Activated CD4-positive, alpha-beta T cell treated with anti-CD3 and anti-CD28 coated beads, Interleukin-10, Interleukin-2, amounts not matched to agents 100 ng/mL and 50 ng/mL, durations not matched to agents 16 hours and 8 hours (primary cell): ENCODE measurements around the gene POLR3GL.
A peak's percentile ranks its signal among the peaks of the same experiment; 100 is the strongest.

Experiments
- DNase-seq: peaks from one replicate; pipeline ENCODE4 v3.0.0-alpha.2; 2020

Gene POLR3GL

DNA sequence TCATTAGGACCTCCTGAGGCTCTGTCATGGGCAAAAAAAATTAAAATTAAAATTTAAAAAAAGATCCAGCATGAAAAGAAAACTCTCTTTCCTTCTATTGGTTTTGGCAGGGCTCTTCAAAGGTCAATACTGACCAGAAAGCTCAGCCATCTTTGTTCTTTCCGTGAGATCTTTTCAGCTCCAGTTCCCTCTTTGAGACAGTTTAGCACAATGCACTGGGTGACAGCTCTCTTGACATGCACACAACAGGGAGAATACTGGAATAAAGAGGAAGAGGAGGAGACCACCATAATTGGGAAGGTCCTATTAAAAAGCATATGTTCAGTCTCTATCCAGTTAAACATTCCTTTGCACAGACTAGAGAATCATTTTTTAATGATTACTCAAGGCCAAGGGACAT, 13.0 kb upstream of the POLR3GL start:
- no peak for DNase-seq

DNA sequence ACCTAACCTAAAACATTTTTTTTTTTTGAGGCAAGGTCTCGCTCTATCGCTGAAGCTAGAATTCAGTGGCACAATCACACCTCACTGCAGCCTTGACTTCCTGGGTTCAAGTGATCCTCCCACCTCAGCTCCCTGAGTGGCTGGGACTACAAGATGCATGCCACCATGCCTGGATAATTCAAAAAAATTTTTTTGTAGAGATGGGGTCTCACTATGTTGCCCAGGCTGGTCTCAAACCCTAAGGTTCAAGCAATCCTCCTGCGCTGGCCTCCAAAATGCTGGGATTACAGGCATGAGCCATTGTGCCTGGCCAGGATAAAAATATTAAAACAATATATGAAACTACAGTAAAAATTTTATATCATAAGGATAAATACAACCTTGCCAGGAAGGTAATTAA, 11.6 kb upstream of the POLR3GL start:
- no peak for DNase-seq

DNA sequence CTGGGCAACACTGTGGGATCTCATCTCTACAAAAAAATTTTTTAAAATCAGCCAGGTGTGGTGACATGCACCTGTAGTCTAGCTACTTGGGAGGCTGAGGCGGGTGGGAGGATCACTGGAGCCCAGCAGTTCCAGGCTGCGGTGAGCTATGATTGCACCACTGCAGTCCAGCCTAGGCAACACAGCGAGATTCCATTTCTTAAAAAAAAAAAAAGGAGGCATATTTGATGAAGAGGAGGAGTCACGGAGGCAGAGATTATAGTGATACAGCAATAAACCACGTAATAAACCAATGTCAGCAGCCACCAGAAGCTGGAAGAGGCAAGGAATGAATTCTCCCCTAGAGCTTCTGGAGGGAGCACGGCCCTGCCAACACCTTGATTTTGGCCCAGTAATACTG, 10.6 kb upstream of the POLR3GL start:
- DNase-seq: no peak

DNA sequence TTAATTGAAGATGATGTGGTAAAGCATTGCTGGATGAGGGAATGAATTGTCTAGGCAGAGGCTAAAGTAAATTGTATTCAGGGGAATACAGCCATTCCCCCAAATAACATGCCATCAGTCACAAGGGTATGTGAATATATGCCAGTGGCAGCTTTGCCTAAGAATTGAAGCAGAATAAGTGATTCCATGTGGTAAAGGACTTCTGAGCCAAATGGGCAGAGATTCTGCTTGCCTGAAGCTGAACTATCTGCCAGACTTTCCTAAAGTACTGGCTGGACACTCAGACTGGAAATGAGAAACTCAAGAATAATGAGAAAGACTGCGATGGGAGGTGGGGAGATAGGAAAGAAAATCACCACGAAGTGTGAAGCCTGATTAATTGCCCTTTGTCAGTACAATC, 9.1 kb upstream of the POLR3GL start:
- DNase-seq: no peak

DNA sequence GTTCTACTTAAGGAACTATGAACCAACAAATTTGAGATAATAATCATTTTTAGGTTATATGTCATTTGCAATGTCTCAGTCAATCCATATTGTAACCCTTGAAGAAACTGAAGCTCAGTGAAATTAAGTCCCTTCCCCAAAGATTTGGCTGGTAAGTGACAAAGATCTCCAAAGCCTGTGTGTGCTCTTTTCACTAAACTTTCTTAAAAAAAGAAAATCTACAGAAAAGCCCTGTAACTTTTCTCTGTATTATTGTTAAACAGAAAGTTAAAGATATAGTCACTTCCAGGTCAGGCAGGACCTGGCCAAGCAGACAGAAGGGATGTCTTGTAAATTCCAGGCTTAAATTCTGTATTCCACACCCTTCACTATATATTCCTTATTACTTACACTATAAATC, 8.1 kb upstream of the POLR3GL start:
- DNase-seq: no peak

DNA sequence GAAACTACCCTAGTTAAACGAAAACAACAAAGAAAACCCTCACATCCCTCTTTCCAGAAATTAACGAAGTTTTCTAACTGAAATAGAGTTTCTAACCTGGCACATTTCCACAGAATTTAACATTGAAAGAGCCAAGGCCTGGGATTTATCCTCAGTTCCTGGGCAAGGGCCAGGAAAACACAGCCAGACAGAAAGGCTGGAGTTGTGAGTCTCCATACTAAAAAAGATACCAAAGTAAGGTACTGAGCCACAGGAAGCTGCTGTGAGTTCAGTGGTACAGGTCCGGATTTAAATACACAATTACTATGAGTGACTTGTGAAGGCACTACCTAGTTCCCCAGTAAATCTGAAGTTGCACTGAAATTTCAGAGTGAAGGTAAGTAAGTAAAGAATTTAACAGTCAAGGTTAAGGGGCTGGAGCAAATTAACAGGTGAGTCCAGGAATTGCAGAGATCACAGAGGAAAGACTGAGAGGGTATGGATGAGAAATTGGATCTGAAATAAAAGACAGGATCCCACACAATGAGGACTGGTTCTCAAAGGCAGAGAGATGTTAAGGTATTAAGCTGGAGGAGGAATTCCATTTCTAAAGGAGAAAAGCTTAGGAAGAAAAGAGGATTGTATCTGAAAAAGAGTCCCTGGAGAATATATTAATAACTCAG, 7.6 kb upstream of the POLR3GL start:
- peak; percentile 35 for DNase-seq

DNA sequence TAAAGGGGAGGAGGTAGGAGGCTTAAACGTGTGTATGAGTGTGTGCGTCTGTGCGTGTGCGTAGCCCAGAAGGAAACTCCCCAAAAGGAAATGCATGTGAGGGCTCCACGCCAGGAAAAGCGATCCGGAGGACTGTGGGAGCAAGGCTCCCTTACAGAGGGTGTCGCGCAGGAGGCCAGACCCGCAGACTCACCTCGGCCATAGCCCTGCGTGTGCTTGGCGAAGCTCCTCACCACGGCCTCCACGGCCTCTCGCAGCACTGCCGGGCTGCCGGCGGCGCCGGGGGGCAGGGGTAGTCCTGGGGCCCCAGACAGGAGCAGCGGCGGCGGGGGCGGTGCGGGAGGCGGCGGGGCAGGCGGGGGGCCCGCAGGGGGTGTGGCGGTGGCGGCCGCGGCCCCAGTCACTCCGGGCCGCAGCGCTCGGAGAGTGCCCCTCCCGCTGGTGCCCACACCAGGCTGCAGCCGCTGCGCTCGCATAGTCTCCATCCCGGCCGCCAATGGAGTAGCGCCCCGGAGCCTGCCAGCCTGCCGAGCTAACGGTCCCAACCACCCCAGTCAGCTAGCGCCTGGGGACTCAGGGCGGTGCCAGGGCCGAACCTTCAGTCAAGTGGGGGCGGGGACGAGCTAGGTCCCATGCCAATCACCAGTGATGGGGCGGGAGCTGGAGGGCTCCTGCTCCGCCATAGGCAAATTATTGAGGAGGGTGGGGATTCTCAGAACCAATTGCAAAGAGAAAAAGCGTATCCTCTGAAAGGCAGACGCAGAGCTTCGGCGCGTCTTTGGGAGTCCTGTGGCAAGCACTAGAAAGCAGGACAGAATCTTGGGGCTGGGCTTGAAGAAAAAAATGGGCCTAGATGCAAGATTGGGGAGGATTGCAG, 6.8 kb upstream of the POLR3GL start, which contains the start of gene LIX1L:
Gene LIX1L, minus strand, starts transcription at position 575 of the 877 bp plus-strand sequence. Its CDS starts 90 bp downstream, at position 485.
- peak; percentile 98 for DNase-seq

DNA sequence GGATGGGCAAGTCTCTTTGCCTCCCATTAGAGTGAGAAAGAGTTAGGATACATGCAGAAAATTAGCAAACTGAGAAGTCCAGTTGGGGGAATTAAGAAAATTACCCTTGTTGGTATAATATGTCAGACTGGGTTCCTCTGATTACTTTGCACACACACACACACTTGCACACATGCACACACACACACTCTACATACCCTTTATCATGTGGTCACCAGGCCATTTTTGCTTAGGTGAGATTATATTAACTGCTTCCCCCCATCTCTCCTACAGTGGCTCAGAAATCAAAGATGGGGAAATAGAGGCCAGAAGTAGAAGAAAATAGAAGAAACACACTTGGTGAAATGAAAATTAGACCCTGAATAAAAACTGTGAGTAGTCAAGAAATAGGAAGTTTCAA, 5.8 kb upstream of the POLR3GL start:
- DNase-seq: no peak

DNA sequence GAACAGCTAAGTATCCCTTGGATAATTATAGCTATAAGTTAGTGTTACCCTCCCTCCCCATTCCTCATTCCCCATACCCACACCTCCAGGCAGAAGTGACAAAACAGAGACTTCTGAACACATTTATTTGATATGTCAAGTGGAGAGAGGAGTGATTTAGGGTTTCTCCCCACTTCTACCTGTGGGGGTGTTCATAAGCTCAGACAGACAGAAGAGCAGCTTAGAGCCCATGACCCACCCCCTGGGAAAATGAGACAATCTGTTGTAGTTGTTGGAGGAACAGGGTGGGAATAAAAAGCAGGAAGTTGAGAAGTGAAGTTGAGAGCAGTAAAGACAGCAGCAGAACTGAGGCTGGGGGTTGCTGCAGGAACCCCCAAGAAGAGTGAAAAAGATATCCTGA, 5.2 kb upstream of the POLR3GL start:
- DNase-seq: no peak

DNA sequence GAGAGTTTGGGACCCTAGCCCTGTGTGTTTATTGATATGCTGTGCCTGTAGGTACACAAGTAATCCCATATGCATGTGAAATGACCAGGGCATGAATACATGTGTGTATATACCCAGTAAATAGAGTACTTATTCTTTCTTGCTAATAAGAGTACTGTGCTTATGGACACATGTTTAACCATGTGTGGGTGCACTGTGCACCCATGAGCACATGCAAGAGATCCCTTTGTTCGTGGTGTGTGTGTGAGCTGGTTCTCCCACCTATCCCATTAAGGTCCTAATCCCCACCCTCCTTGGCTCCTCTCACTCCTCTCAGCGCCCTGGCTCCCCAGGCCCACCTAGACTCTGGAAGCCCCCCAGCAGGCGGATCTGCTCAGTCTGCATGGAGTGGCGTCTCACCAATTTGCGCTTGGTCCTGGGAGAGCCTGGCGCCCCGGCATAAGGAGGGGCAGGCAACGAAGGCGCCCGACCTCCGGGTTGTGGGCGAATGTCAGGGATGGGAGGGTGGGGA, 4.5 kb upstream of the POLR3GL start:
- no peak for DNase-seq

DNA sequence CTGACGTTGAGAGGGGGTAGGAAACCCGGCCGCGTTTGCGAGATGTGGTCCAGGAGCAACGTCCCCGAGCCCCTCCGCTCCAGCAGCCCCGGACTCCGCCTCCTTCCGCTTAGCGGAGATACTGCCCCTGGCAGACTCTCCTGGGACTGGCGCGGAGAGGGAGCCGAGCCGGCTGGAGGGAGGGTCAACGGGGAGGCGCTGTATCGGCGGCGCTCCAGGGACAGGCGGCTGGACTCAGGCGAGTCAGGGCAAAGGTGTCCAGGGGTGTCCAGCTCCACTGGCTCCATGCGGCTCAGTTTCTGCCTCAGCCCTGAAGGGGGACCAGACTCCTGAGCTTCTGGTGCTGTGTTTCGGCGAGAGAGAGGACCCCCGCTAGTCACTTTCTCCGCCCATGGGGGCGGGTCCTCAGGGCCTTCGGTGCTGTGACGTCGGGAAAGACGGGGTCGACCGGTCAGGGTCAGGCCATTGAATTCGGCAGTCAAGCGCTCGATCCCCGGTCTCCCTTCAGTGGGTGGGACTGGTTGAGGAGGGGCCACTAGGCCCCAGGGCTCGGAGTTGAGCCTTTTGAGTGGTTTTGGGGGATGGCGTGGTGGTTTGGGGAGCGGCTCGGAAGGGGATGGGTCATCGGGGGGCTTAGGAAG, 3.9 kb upstream of the POLR3GL start:
- DNase-seq: peak; percentile 56

DNA sequence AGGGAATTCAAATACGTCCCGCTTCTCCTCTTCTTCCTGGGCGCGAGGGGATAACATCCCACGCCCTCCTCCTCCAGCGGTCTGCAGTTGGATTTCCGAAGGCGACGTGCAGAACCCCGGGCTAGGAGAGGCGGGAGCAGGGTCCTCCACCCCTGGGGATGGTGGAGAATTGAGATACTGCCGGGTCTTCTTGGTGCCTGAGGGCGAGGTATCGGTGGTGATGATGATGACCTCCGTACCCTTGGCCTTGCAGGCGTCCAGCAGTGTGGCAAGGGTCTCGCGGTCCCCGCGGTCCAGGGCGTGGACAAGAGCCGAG, 3.4 kb upstream of the POLR3GL start:
- DNase-seq: no peak

DNA sequence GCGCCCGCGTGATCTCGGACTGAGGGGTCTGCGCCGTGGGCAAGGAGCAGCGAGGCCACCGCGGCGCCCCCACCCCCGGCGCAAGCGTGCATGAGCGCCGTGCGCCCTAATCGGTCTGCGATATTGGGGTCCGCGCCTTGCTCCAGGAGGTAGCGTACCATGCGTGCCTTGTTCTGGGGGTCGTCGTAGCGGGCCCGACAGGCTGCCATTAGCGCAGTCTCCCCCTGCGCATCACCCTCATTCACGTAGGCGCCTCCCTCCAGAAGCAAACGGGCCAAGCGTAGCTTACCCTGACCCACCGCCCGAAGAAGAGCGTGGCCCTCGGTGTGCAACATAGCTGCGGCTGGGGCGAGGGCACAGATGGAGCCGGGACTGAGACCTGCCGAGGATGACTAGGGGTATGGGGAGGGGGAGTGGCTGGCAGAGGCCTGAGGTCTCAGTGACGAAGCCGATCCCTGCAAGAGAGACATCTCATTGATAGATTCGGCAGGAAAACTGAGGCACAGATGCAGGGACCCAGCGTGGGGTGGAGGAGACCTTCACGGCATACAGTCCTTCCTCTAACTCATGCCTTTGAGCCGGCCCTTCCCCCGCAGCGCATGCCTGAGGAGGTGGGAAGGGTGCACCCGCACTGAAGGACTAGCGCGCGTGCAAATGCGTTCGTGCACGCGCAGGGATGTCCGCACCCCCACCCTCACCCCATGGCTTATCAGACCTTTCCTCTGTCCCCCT, 2.9 kb upstream of the POLR3GL start:
- DNase-seq: peak; percentile 67

DNA sequence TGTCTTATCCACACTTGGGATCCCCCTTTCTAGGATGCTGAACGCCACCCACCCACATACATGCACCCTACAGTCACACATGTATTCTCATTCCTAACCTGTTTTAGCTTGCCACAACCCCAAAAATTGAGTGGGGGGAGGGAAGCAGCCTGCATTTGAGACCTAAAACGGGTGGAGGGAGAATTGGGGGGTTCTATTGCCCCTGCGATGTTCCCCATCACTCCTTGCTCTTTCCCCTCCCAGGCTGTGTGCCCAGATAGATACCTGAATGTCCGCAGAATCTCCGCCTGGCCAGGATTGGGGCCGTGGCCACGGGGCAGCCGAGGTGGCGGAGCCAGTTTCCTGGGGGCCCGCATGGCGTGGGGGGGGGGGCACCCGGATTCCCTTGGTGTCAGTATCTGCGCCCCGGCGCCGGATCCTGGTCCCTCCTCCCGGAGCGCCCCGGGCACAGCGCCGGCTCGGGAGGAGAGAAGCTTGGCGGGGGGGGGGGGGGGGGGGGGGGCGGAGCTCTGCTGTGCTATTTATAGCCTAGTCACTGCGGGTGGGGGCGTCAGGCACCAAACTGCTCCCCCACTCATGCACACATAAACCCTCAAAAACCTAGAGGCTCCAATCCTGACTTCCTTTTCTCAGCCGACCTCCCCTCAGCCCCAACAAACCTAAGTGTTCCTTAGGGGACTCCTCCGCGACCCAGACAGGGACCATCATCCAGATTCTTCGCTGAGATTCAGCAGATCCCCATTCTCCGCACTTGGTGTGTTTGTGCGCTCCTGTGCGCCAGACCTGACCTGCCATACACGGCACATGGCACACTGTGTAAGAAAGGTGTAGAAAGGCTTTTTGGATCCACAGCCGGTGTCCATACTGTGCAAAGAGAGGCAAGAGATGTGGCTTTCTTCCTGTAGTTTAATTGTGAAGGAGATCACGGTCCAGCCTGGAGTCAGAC, 2.1 kb upstream of the POLR3GL start:
- peak; percentile 36 for DNase-seq

DNA sequence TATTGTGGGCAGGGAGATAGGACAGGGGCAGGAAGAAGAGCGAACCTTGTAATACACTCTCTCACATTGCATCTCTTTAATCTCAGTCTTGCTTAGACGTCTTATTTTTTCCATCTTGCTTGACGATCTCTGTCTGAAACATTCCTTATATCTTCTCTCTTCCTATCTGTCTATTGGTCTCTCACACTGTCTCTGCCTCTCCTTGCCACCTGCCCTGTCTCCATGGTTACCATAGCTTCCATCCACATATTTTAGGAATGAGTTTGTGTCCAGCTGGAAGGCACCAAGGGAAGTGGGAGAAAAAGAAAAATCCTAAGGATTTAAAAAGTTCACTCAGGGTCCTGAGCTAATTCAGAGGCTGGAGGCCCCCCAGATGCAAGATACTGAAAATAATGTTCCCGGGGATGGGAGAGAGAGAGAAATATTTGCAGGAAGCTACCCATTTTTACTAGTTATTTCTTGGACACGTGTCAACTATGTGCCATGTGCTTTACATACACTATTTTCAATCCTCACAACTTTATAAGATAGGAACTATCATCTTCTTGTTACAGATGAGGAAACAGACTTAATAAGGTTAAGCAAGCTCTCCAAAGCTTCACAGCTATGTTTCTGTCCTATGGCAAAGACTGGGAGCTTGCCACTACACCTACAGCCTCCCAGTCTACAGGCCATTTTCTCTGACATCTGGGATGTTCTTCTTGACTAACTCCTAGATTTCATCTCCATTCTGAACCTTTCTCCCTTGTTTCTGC, 1.0 kb upstream of the POLR3GL start:
- no peak for DNase-seq

DNA sequence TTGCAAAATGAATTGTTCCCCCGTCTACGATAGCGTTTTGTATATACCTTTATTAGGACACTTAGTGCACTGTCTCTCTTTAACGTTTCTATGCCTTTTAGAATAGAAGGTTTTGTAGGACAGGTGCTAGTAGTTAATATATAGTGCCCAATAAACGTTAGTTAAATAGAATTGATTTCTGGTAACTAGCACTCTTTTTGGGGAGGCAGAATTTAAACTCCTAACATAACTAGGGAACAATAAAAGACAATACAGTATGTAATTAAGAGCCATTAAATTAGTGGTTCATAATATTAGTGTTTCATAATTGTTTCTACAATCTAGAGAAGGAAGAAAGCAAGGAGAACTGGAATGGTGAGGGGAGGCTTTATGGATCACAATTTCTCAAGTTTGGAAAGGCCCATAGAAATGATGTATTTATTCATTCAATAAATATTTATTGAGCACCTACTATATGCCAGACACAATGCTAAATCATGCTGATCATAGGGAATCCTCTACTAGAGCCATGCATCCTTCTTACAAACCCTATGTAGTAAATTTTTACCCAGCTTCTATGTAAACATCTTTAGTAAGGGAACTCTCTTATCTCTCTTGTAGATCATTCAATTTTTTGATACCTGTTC, 742 bp downstream of the POLR3GL start:
- no peak for DNase-seq

DNA sequence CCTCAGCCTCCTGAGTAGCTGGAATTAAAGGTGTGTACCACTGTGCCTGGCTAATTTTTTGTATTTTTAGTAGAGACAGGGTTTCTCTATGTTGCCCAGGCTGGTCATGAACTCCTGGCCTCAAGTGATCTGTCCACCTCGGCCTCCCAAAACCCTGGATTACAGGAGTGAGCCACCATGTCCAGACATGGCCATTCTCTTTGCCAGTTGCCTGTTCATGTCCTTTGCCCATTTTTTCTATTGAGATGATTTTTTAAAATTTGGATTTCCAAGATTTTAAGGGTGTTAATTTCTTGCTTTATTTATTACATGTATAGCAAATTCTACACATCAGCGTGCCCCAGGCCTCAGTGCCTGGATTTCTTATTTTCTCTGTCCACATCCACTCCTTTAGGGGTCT, 2.8 kb downstream of the POLR3GL start:
- DNase-seq: no peak

DNA sequence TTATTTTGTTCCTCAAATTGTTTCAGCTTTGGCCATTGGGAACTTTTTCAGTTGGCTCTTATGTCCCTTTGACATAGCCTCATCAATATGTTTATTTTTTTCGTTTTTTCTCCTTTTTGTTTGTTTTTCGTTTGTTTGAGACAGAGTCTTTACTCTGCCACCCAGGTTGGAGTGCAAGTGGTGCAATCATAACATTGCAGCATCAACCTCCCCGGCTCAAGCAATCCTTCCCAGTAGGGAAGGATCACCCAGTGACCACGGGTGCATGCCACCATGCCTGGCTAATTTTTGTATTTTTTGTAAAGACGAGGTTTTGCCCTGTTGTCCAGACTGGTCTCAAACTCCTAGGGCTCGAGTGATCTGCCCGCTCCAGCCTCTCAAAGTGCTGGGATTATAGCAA, 8.1 kb downstream of the POLR3GL start:
- no peak for DNase-seq

DNA sequence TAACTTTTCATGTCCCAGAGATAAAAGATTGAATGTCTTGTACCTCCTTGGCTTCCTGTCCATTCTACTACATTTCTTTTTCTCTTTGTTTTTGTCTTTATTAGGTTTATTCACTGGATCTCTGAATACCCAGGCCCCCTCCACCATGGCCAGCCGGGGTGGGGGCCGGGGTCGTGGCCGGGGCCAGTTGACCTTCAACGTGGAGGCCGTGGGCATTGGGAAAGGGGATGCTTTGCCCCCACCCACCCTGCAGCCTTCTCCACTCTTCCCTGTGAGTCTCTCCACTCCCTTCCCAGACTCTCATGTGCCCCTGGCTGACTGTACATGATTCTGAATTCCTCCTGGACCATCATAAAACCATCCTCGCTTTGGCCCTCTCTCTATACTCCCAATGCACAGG, 10.2 kb downstream of the POLR3GL start:
- no peak for DNase-seq

DNA sequence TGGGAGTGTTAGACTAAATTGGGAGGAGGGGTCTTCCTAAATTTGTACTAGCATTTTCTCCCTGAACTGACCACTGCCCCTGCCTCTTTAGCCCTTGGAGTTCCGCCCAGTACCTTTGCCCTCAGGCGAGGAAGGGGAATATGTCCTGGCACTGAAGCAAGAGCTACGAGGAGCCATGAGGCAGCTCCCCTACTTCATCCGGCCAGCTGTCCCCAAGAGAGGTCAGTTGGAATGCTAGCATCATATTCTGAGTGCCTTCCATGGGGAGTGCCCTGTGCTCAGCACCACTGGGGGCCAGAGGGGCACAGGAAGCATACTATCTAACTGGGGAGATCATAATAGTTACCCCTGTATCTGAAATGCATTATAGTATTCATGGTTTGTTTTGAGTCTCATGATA, 10.7 kb downstream of the POLR3GL start:
- DNase-seq: no peak

DNA sequence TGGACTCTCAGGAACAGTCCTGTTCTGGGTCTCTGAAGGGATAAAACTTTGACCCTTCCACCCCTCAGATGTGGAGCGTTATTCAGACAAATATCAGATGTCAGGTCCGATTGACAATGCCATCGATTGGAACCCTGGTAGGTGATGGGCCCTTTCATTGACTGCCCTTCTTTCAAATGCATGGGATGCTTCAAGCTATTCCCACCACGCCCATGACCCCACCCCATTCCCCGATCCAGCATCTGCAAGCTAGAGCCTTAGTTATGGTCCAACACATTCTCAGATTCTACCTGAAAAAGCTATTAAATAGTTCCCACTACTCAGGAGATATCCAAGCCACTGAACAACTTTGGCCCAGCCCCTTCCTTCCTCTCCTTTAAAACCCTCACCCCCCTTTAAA, 12.5 kb downstream of the POLR3GL start:
- no peak for DNase-seq
